HPDE6-E6E7 (cell line): ENCODE results near the gene CDC73.
"Not testable (repeated sequence)": the region's sequence is repeated elsewhere in the genome, so short reads cannot be mapped to it uniquely, and the experiment has no call there.

ENCODE experiments used
- DNase-seq: peaks from one replicate; pipeline ENCODE4 v3.0.0; 2011; ENCODE audit warnings: missing footprints; ENCODE audit errors: extremely low spot score

Gene CDC73

GRCh38 chr1:193285641-193286040 lies 163.8 kb downstream of the CDC73 start:
- no peak for DNase-seq

DNA sequence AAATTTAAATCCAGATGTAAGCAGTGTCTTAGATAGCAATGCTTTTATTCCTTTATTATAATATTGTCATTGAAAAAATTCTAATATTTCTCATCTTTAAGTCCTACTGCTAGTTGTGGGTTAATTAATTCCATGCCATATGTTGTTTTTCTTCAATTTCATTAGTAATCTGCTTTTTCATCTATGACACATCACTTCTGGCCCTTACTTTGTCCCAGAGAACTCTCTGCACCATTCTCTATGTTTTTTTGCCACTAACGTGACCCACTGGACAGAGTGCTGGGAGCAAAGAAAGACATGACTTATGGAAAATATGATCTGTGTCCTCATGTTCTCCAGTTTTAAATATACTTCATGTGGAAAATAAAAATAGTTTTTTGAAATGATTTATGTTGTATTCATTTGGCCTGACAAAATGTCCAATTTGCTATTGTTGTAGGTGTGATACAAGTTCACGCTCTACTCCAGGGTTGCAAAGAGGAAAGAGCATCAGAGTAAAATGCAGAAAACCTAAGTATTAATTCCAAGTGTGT lies 166.8 kb downstream of the CDC73 start:
- DNase-seq: not testable (repeated sequence)

DNA sequence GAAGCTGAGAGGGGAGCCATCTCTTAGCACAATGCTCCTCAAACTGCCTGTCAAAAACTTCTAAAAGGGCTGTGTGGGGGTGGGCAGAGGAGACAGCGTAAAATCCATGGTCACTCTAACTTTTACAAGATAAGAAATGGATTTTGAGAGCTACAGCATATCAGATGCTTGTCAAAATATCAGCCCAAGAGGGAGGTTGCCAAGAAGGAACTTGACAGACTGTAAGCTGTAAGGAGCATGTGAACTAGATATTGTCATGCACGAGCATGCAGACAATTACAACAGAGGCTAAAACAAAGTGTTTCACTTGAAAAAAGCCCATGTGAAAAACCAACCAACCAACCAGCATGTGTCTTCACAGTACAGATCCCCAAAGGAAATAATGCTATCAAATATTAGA lies 171.9 kb downstream of the CDC73 start:
- DNase-seq: no peak

DNA sequence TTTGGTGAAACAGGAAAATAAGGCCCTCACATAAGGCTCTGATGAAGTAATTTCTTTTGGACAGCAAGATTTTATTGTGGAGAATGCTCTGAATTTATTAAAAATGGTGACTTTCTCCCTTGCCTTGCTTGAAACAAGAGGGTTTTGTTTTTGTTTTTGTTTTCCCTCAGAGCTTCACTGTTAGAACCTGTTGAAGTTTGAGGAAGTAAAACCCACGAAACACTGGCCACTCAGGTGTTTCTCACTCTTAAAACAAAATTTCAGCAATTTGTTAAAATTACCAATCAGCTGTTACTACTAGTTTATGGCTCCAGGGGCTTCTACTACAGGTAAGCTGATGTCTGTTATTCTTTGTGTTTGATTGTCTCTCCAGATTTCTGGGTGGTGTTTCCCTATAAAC lies 177.2 kb downstream of the CDC73 start:
- no peak for DNase-seq

- DNase-seq: no peak
Measured at GRCh38 chr1:193301746-193302145, 179.9 kb downstream of the CDC73 start.

- DNase-seq: no peak
Measured at GRCh38 chr1:193303849-193304248, 182.0 kb downstream of the CDC73 start.
